Adipocyte (in vitro differentiated cells): ENCODE results near the gene ADGRF3.
"Not testable (repeated sequence)": the region's sequence is repeated elsewhere in the genome, so short reads cannot be mapped to it uniquely, and the experiment has no call there.

ENCODE experiments used
- DNase-seq: peaks from one replicate; pipeline ENCODE4 v3.0.0-alpha.2; 2015; ENCODE audit warnings: low read depth
- H3K27me3 ChIP-seq: replicated peaks from 2 replicates; pipeline ENCODE4 v1.7.0; 2013; ENCODE audit warnings: mild to moderate bottlenecking, low read length, moderate library complexity; ENCODE audit not compliant: control insufficient read depth, insufficient read depth
- H3K36me3 ChIP-seq: 2 replicates; pipeline ENCODE4 v1.7.0; 2013; ENCODE audit warnings: low read length, mild to moderate bottlenecking, moderate library complexity; ENCODE audit not compliant: control insufficient read depth, insufficient read depth, severe bottlenecking
- H3K4me1 ChIP-seq: 2 replicates; pipeline ENCODE4 v1.7.0; 2013; ENCODE audit warnings: mild to moderate bottlenecking, low read length, moderate library complexity; ENCODE audit not compliant: control insufficient read depth, insufficient read depth
- H3K4me3 ChIP-seq: 2 replicates; pipeline ENCODE4 v1.7.0; 2013; ENCODE audit warnings: mild to moderate bottlenecking, low read length, moderate library complexity
- H3K9ac ChIP-seq: 2 replicates; pipeline ENCODE4 v1.7.0; 2013; ENCODE audit warnings: mild to moderate bottlenecking, low read length, moderate library complexity
- H3K9me3 ChIP-seq: 2 replicates; pipeline ENCODE4 v1.7.0; 2013; ENCODE audit warnings: mild to moderate bottlenecking, low read length, moderate library complexity; ENCODE audit not compliant: control insufficient read depth

ADGRF3 gene

GRCh38 chr2:26346454-26347053, at the start of gene ADGRF3:
Gene ADGRF3 (minus strand): TSS chr2:26346789. CDS start chr2:26346234, 555 bp downstream.
- DNase-seq = peak; percentile 79
- Histone ChIP-seq H3K27me3 (no peaks in the 10 kb centered on the region), H3K4me3 (peak within 1 kb of the TSS; percentile 95), H3K36me3 (no peaks in the 10 kb centered on the region), H3K9me3 (no peaks in the 10 kb centered on the region), H3K4me1 (peaks cover 26% of the 10 kb centered on the region), H3K9ac (peak within 1 kb of the TSS; percentile 97)

- H3K27me3 ChIP-seq = no peaks in the 10 kb centered on the region
- DNase-seq = no peak
Observed at GRCh38 chr2:26395394-26395793, 48.8 kb upstream of the ADGRF3 start.

GRCh38 chr2:26394694-26395093, 48.1 kb upstream of the ADGRF3 start:
- H3K9ac ChIP-seq = no peak overlapping the region

More at GRCh38 chr2:26395394-26395793, 48.8 kb upstream of the ADGRF3 start:
- H3K4me1 ChIP-seq = peaks cover 4% of the 10 kb centered on the region
- H3K9me3 ChIP-seq = no peaks in the 10 kb centered on the region
- H3K4me3 ChIP-seq = no peak overlapping the region
- H3K9ac ChIP-seq = no peak overlapping the region
- peaks cover 38% of the 10 kb centered on the region for H3K36me3 ChIP-seq

GRCh38 chr2:26387189-26387588, 40.6 kb upstream of the ADGRF3 start:
- Histone ChIP-seq H3K4me3 (no peak overlapping the region), H3K9me3 (no peaks in the 10 kb centered on the region), H3K9ac (no peak overlapping the region), H3K27me3 (no peaks in the 10 kb centered on the region), H3K36me3 (peaks cover 72% of the 10 kb centered on the region), H3K4me1 (no peaks in the 10 kb centered on the region)
- no peak for DNase-seq

More at GRCh38 chr2:26394694-26395093, 48.1 kb upstream of the ADGRF3 start:
- no peak for DNase-seq
- Histone ChIP-seq H3K9me3 (no peaks in the 10 kb centered on the region), H3K27me3 (no peaks in the 10 kb centered on the region), H3K4me3 (no peak overlapping the region), H3K4me1 (peaks cover 4% of the 10 kb centered on the region), H3K36me3 (peaks cover 43% of the 10 kb centered on the region)

- DNase-seq = no peak
- Histone ChIP-seq H3K36me3 (peaks cover 72% of the 10 kb centered on the region), H3K4me3 (no peak overlapping the region), H3K27me3 (no peaks in the 10 kb centered on the region), H3K9ac (no peak overlapping the region), H3K4me1 (no peaks in the 10 kb centered on the region), H3K9me3 (no peaks in the 10 kb centered on the region)
Observed at GRCh38 chr2:26384597-26384996, 38.0 kb upstream of the ADGRF3 start.

- no peak overlapping the region for H3K4me3 ChIP-seq
- H3K9me3 ChIP-seq = no peaks in the 10 kb centered on the region
- no peak for DNase-seq
- H3K27me3 ChIP-seq = no peaks in the 10 kb centered on the region
- peaks cover 68% of the 10 kb centered on the region for H3K36me3 ChIP-seq
- H3K9ac ChIP-seq = no peak overlapping the region
- no peaks in the 10 kb centered on the region for H3K4me1 ChIP-seq
Observed at GRCh38 chr2:26384183-26384582, 37.6 kb upstream of the ADGRF3 start.

- Histone ChIP-seq H3K4me3 (no peak overlapping the region), H3K9ac (no peak overlapping the region), H3K9me3 (no peaks in the 10 kb centered on the region), H3K27me3 (no peaks in the 10 kb centered on the region), H3K36me3 (peaks cover 61% of the 10 kb centered on the region), H3K4me1 (no peaks in the 10 kb centered on the region)
- no peak for DNase-seq
Observed at GRCh38 chr2:26382564-26382963, 36.0 kb upstream of the ADGRF3 start.

GRCh38 chr2:26380281-26380680, 33.7 kb upstream of the ADGRF3 start:
- Histone ChIP-seq H3K27me3 (no peaks in the 10 kb centered on the region), H3K4me1 (no peaks in the 10 kb centered on the region), H3K9ac (no peak overlapping the region), H3K4me3 (no peak overlapping the region), H3K9me3 (no peaks in the 10 kb centered on the region), H3K36me3 (peaks cover 62% of the 10 kb centered on the region)
- DNase-seq = no peak

GRCh38 chr2:26376799-26377198, 30.2 kb upstream of the ADGRF3 start:
- no peak overlapping the region for H3K4me3 ChIP-seq
- no peak for DNase-seq
- no peaks in the 10 kb centered on the region for H3K27me3 ChIP-seq
- H3K9ac ChIP-seq = no peak overlapping the region
- H3K4me1 ChIP-seq = no peaks in the 10 kb centered on the region
- H3K36me3 ChIP-seq = peaks cover 70% of the 10 kb centered on the region
- no peaks in the 10 kb centered on the region for H3K9me3 ChIP-seq

GRCh38 chr2:26370909-26371308, 24.3 kb upstream of the ADGRF3 start:
- peaks cover 66% of the 10 kb centered on the region for H3K36me3 ChIP-seq
- H3K4me1 ChIP-seq, H3K4me3 ChIP-seq, DNase-seq, H3K27me3 ChIP-seq, H3K9me3 ChIP-seq, H3K9ac ChIP-seq: not testable (repeated sequence)

GRCh38 chr2:26369664-26370063, 23.1 kb upstream of the ADGRF3 start:
- not testable (repeated sequence) for H3K4me3 ChIP-seq, H3K9me3 ChIP-seq, H3K4me1 ChIP-seq, DNase-seq, H3K9ac ChIP-seq, H3K27me3 ChIP-seq
- H3K36me3 ChIP-seq = peaks cover 61% of the 10 kb centered on the region

- no peak overlapping the region for H3K4me3 ChIP-seq
- H3K9ac ChIP-seq = no peak overlapping the region
- DNase-seq = no peak
- H3K9me3 ChIP-seq = no peaks in the 10 kb centered on the region
- H3K36me3 ChIP-seq = peaks cover 38% of the 10 kb centered on the region
- no peaks in the 10 kb centered on the region for H3K27me3 ChIP-seq
- peaks cover 10% of the 10 kb centered on the region for H3K4me1 ChIP-seq
Observed at GRCh38 chr2:26366957-26367356, 20.4 kb upstream of the ADGRF3 start.
